AG08396 (cell line): ENCODE results near the gene ADGRG1.
A peak's percentile ranks its signal among the peaks of the same experiment; 100 is the strongest.

Experiments used
- DNase-seq: peaks from one replicate; pipeline ENCODE4 v3.0.0; 2012; ENCODE audit warnings: low spot score, mixed read lengths

ADGRG1 gene

DNA sequence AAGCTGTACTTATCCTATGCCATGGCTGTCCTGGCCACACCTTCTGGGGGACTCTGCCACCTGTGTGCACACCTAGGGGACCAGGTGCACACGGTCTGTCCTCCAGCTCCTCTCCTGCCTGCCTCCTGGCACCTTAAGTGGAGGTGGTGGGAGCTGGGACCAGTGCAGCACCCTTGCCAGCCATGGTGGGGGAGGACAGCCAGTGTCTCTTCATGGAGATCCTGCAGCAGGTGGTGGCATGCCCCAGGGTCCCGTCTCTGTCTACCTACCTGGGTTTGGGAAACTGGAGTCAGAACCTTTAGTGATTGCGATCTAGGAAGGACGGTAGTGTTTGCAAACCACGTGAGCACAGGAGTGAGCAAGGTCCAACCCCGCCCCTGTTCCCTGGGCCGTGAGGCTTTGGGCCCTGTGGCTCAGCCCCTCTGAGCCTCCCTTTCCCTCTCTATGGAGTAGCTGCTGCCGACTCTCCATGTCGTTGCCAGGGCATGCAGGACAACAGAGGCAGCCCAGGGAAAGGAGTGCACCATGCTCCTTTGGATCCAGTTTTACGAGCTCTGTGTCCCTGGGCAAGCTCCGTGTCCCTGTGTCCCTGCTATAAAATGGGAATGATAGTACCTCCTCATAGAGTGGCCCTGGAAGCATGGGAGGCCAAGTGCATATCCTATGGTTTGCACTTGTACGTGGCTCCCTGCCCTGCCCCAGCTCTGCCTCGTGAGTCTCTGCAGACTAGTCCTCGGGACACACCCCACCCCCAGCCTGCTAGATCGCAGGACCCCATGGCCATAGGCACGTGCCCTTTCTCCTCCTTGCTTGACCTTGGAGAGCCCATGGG is 7.1 kb downstream of the ADGRG1 start:
- no peak for DNase-seq

DNA sequence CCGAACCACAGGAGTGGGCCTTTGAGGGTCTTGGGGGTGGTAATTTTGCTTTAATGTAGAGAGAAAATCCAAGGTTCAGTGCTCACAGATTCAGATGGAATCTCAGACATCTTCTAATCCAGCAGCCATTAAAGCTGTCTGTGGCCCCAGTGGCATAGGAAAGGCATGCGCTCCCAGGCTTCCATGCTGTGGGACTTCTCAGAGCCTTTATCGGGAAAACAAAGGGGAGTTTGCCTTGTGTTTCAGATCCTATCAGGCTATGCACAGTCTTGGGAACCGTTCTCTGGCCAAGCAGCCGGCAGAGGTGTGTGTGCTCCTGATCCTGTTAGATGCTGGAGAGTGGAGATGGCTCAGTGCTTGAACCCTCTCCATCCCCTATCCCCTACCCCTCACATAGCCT is 7.8 kb downstream of the ADGRG1 start:
- no peak for DNase-seq

DNA sequence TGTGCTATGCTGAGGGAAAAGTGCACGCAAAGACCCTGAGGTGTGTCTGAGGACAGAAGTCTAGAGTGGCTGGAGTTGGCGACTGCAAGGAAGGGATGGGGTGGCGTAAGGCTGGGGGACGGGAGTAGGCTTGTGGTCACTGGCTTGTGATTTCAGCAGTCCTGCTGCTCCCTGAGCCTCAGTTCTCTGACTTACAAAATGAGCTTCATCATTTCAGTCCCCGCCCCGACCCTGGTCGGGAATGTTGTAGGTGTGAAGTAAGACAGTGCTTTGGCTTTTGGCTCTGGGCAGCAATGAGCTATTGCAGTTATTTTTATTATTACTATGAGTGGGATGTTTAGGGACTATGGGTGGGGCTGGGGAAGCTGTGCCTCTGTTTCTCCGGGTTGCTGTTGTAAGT is 8.6 kb downstream of the ADGRG1 start:
- no peak for DNase-seq

DNA sequence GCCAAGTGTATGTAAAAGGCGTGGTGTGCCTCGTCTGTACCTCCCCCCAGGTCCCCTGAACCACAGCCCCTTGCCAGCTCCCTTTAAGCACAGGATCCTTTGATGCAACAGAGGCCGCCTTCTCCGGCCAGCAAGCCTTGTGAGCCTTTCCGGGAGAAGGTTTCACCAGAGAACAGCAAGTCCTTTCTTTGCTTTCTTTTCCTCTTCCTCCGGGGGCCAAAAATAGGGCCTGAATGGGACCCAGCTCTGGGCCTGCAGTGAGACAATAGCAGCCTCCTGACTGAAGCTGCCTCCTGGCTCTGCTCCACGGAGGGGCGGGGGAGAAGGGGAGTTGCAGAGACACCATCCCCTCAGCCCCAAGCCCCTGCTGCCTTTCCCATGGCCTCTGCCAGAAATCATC is 9.0 kb downstream of the ADGRG1 start:
- no peak for DNase-seq

DNA sequence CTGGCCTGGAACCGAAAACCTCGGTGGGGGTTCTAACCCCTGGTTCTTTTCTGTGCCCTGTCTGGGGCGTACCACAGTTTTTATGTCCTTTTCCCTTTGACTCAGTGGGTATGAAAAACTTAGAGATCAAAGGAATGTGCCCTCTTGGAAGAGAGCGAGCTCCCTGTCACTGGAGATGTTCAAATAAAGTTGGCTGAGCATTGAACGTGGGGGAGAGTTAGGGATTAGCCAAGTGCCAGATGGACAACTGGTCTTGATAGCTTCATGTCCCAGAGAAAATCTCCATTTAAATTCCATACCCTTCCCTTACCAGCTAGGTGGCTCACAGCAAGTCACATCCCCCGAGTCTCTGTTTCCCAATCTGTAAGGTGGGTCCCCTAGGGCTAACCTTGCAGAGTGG is 9.5 kb downstream of the ADGRG1 start:
- no peak for DNase-seq

DNA sequence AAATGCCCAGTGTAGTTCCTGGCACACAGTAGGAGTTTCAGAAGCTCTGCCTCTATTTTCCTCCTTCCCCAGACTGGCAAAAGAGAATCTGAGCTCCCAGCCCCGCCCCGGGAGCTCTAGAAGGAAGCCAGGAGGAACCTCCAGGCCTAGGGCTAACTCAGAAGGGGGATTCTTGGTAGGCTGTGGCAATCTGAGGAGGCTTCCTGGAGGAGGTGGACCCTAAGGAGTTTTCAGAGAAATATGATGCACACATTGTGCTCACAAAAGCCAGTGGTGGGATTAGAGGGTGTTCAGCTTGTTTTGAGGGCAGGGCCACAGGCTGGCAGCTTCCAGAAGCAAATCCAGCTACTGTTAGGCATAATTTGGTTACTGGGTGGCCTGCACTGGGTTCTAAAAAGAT is 10.0 kb downstream of the ADGRG1 start:
- DNase-seq = no peak

DNA sequence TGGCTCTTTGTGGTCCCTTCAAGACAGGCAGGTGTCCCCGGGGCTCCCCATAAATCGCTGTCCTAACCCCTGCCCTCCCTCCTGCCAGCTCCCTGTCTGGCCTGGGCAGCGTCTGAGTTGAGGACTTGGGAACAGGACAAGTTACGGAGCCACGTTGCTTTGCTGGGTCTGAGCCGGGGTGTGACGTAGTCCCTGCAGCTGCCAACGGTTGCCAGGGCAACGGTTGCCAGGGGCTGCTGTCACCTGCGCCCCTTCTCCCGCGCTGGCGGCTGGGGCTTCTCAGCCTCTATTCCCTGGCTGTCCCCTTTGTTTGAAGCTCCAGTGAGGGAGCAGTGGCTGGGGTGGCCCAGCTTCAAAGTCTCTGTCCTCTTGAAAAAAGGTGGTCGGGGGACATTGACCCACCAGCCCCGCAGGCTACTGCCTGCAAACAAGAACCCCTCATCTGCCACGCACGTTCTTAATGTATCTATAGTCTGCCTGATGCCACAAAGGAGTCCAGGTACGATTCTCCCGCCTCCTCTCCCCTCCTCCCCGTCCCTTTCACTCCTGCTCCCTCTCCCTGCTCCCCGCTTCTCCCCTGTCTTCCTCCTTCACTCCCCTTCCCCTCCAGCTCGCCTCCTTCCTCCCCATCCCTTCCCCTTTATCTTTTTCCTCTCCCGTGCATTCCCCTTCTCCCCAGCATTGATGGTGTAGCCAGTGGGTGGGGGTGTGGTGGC is 10.9 kb downstream of the ADGRG1 start:
- DNase-seq = no peak

DNA sequence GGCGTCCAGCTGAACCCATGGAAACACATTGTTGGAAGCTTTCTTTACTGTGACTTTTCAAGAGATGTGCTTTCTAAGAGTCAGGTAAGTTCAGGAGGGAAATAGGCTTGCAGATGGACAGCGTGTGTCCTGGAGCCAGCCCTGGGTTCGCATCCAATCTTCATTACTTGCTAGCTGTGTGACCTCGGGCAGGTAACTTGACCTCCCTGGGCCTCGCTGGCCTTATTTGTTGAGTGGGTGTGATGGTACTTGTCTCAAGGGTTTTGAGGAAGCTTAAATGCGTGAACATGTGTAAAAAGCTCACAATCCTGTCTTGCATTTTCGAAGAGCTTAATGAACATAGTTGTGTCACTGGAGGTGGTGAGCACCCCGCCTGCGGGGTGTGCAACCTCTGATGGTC is 11.8 kb downstream of the ADGRG1 start:
- DNase-seq = no peak

DNA sequence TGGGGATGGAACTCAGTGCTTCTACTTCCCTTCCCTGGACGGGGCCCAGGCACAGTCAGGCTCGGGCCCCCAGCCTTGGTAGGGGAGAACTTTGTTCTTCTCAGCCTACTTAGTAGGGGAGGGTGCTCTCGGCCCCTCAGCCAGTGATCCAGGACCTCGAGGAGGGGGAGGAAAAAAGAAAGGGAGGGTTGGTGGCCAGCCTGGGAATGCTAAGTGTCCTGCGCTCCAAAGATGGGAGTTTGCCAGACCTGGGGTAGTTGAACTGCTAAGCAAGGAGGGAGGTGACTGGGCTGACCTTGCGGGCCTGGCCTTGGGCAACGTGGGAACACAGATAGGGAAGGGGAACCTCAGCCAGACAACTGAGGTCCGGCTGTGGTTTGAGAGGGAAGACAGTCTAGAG is 12.2 kb downstream of the ADGRG1 start:
- no peak for DNase-seq

DNA sequence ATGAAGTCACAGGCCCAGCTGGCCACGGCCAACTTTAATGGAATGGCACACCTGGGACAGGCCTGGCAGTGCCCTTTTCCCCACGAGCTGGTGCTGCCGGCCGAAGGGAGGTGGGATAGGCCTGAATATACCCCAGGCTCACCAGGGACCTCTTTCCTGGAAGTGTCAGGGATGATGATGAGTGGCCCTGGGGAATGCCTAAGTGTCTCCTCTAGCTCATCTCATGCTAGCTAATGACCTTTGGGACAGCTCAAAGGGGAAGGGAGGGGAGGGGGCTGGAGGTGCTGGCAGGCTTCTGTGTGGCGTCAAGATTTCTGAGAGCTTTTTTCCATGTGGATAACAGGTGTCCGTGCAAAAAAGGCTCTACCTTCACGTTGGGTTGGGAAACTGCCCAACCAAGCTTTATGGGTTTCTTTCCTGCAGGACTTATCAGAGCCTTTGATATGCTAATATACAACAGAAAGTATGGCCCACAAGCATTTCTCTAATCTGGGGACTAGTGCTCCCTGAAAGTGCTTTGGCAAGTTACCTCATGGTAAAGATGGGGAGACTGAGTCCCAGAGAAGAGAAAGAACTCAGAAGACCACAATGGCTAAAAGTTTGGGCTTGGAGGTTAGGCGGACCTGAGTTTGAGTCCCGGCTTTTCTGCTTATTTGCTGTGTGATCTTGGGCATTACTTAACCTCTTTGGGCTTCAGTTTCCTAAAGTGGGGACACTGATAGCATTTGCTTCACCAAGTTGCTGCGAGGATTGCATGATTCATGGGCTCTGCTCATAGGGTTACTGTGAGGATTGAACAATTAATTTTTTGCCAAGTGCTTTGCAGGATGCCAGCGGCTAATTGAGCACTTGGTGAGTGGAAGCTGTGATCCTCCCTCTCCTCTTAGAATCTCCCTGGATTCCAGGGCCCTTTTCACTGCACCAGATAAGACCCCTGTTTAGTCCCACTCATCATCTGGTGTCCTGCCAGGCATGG is 14.0 kb downstream of the ADGRG1 start:
- no peak for DNase-seq

DNA sequence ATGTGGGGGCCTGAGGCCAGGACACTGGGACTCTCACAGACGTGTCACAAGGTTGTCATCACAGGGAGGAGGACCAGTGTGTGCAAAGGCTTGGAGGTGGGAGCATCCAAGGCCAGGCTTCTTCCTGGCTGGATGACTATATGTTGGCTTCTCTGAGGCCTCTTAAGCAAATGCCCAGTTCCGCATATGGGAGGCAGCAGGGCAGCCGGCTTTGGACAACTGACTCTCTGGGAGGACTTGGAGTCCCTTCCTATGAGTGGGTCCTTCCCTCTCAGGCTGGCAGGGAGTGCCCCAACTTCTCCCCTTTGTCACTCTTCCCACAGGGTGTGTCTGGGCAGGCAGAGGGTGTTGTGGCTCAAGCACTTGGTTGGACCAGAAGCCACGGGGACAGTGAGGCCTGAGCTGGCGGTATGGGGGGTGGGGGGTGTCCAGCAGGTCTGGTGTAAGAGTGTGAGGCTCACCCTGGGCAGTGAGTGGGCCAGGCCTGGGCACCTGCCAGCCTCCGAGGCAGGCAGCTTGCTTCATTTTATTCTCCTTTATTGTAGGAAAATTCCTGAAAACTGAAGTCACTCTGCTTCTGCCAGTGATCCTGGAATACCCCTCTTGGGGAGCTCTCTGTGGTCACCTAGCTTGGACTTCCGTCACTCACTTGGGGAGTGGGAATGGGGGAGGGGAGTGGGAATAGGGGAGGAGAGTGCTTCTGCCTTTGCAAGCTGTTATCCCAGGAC is 14.9 kb downstream of the ADGRG1 start:
- peak; percentile 36 for DNase-seq

DNA sequence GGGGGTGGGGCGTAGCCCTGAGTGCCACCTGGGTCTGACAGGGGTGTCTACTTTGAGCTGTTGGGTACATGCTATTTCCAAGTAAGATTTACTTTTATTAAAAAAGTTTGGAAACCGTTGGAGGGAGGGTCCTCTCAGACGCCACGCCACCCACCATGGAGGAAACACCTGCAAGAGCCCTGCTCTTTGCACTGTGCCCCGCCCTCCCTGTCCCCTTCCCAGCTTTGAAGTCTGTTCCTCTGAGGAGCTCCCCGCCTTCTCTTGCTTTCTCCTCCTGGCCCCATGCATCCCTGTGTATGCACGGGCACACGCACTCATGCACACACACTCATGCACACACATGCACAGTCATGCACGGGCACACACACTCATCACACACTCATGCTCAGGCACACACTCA is 15.5 kb downstream of the ADGRG1 start:
- no peak for DNase-seq

DNA sequence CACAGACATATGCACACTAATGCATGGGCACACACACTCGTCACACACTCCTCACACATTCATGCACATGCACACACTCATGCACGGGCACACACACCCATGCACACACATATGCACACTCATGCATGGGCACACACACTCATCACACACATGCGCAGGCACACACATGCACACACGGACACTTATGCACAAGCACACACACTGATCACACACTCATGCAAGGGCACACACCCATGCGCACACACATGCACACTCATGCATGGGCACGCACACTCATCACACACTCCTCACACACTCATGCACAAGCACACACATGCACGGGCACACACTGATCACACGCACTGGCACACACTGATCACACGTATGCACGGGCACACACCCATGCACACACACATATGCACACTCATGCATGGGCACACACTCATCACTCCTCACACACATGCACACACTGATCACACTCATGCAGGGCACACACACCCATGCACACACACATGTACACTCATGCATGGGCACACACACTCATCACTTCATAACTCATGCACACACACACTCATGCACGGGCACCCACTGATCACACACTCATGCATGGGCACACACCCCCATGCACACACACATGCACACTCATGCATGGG is 16.1 kb downstream of the ADGRG1 start:
- DNase-seq = no peak

DNA sequence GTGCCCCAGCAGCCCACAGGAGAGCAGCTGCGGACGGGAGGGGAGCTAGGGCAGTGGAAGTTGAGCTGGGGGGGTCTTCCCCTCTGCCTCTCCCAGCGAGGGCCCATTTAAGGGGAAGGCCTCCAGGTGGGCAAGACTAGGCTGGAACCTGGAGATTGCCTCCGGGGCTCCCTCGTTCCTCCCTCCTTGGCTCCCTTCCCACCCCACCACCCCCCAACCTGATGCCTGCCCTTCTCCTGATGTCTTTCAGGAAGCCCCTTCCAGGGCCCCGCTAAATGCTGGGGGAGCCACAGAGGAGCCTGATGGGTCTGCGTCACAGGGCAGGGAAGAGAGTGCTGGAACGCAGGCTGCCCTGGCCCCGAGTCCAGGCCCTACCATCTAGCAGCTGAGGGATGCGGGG is 16.7 kb downstream of the ADGRG1 start:
- DNase-seq = no peak

DNA sequence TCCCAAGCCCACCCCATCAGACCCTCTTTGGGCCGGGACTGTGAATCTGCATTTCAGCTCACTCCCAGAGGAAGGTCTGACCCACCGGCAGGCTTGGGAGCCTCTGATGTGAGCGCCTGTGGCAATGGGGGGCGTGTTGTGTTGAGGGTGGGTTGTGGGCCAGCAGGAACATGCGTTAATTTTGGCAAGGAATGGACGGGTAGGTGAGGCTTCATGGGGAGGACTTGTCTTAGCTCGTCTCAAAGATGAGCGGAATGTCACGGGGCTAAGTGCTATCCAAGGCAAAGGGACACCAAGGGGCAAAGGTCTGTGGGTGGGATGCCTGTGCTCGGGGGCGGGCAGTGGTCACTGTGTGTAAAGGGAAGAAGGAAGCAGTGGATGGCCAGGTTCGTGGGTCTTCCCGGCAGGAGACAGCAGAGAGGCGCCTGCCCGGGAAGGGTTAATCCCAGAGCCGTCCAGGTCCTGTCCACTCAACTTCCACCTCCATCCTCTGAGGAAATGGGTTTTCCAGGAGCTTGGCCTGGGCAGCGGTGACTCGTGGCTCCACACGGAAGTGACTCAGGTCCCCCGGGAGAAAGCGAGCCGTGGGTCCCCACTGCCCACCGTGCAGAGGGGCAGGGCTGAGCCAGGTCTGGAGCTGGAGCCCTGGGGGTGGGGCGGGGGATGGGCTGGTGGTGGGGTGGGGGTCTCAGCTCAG is 17.4 kb downstream of the ADGRG1 start:
- peak; percentile 39 for DNase-seq

DNA sequence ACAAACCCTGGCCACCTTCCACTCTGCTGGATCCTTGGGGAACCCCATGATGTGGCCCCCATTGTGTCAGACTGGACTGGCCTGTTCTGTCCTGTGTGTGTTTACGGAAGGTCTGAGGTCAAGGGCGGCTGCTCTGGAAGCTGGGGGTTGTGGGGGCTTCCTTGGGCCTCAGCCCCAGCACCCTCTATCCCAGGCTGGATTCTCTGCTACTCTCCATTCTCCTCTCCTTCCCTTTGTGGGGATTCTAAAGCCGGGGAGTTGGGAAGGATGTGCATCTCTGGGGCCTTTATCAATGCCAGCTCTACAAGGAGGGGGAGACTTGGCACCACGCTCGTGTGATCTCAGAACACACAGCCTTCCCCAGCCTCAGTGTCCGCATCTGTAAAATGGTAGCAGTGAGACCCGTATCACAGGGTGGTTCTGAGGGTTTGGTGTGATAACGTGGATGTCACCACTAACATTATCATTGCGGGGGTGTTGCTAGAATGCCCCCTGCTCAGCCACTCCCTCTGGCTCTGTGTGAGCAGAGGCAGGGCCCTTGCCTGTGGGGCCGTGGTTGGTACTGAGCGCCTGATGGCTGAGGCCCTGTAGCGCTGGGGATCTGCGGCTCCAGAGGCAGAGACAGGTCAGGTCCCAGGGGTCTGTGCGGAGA is 18.1 kb downstream of the ADGRG1 start:
- no peak for DNase-seq

DNA sequence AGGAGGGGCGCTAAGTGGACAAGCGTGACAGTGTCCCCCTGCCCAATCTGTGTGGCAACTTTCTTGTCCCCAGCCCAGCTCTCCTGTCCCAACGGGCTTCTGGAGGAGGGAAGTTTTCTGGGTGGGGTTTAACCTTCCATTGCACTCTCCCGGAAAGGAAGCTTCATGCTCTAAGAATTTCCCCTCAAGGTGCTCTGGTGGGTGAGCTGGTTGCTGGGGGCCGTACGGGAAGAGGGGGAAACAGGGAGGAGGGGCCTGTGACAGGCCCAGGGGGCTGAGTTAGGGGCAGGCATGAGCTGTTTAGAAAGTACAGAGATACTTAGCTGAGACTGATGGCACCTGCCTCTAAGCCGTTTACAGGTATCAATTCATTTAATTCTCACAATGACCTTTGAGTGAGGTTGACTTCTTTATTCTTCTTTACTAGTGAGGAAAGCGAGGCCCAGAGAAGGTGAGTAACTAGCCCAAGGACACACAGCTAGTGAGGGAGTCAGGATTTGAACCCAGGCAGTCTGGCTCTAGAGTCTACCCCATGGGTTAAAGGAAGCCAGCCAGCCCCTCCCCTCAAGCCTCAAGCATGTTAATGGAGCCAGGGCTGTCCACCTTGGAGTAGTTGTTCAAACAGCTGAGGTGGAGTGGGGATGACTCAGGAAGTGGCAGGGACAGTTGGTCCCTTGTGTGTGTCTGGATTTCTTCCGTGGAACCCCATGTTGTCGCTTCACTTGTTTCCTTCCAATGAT is 18.9 kb downstream of the ADGRG1 start:
- DNase-seq = no peak

DNA sequence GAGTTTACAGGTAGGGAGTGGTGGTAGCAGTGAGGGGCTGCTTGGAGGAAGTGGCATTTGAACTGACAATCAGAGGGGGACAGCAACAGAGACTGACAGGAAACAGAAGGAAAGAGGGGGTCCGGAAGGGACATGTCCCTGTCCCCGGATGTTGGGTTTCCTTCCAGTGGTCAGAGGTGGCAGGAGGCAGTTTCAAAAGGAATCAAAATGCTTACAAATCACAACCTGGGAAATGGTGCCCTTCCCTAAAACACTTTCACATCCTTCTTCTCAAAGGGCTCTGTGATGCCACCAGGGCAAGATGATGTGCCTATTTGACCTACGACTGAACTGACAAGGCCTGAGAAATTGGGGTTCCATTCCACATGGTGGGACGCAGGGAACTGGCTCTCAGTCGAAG is 19.7 kb downstream of the ADGRG1 start:
- no peak for DNase-seq
